Measurements from ENCODE around the gene PRKAR2B.

- TF ChIP-seq POLR2A (IDR thresholded peaks at IDR 0.05), result no peak
- no peak for TF ChIP-seq CTCF (IDR thresholded peaks at IDR 0.05)
These were observed 12.4 kb downstream of the PRKAR2B start for GRCh38 chr7:107056728-107057473.

All from heart left ventricle (tissue), 13 donors.